ENCODE data around the gene CTRB1.
"Not testable (repeated sequence)": the region's sequence is repeated elsewhere in the genome, so short reads cannot be mapped to it uniquely, and the experiment has no call there.

The CTRB1 gene

DNA sequence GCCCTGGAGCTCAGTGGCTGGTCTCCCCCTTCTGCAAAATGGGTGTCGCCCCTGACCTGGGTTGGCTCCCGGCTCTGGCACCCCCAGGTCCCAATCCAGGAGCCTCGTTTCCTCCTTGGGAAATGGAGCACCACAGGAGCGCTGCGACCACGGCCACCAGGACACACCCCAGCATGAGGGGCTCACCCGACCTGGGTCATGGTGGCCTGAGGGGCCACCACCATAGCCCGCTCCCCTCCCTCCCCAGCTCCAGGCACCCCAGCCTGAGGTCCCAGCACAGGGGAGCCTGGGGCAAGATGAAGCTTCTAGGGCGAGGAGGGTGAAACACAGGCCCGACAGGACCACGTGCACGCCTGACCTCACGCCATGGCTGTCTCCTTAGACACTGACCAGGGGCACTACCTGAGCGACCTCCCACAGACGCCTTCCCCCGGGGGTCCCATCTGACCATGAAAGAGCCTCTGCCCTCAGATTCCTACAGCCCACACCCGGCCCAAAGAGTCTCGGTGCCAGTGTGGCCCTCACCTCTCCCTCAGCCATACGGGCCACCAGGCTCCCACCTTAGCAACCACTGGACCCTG lies 20.8 kb downstream of the CTRB1 start:
- no peak for TF ChIP-seq CTCF (conservative IDR thresholded peaks at IDR 0.05; ENCODE audit: low read depth, low read length)
- no peak overlapping the region for H3K4me3 ChIP-seq (ENCODE audit: low read length)
- no peak for DNase-seq (ENCODE audit: low read depth)

- not testable (repeated sequence) for DNase-seq (ENCODE audit: low read depth); H3K4me3 ChIP-seq (ENCODE audit: low read length)
These were observed 21.8 kb downstream of the CTRB1 start for GRCh38 chr16:75240633-75241032.

DNA sequence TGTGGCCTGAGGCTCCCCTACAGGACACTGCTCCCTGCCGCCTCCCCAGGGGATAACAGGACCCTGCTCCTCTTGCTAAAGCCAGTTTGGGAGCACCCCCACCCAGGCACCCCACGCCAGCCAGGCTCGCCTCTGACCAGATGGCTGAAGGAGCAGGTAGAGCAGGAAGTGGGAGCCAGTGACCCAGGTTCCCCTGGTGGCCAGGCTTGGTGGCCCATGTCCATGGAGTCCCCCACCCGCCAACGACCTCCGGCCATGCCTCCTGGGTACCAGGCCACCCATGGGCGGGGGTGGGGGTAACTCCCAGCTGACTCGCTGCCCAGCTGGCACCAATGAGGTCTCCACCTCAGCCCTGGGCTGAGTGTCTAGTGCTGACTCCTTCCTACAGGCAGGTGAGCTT lies 22.6 kb downstream of the CTRB1 start:
- H3K4me3 ChIP-seq (ENCODE audit: low read length) = no peak overlapping the region
- no peak for TF ChIP-seq CTCF (conservative IDR thresholded peaks at IDR 0.05; ENCODE audit: low read depth, low read length)
- DNase-seq (ENCODE audit: low read depth) = no peak

DNA sequence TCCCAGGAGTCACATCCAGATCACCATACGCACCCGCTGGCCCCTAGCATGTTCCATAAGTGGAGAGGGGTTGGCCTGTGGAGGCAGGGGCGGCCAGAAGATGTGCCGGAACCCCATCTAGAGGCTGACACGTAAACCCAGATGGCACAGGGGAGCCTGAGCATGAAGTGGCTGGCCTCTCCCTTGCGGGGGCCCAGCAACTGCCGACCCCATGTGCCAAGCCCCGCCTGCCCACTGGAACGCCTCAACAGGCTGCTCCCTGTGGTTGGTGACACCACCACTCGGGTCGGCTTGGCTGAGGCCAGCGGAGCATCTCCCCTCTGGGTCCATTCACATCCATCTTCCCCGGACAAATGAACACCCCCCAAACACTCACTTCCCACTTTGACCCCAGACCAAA lies 23.2 kb downstream of the CTRB1 start:
- no peak overlapping the region for H3K4me3 ChIP-seq (ENCODE audit: low read length)

DNA sequence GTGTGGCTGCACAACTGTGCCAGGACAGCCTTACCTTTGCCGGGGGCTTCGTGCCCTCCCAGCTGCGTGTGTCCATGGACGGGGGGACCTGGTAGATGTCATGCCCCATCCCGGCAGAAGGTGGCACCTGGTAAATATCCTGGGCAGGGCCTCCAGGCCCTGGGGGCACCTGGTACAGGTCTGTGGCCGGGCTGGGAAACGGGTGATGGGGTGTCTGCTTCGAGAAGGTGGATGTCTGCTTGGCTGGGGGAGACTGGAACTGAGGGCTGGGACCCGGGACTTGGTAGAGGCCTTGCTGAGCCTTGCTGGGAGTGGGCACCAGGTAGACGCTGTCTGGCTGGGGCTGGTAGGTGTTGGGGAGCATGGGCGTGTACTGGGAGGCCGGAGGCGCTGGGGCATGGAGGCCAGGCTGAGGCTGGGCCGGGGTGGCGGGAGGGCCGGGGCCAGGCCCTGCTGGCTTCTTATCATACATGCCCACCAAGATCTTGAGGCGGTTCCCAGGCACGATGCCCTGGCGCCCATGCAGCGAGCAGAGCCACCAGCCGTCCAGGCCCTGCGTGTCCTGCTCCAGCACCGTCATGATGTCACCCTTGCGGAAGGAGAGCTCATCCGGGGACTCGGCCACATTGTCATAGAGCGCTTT lies 23.8 kb downstream of the CTRB1 start:
- DNase-seq (ENCODE audit: low read depth); H3K4me3 ChIP-seq (ENCODE audit: low read length): not testable (repeated sequence)

More for the DNA sequence above, 23.2 kb downstream of the CTRB1 start:
- no peak for TF ChIP-seq CTCF (conservative IDR thresholded peaks at IDR 0.05; ENCODE audit: low read depth, low read length)
- DNase-seq (ENCODE audit: low read depth) = no peak

- DNase-seq (ENCODE audit: low read depth) = no peak
- no peak for TF ChIP-seq CTCF (conservative IDR thresholded peaks at IDR 0.05; ENCODE audit: low read depth, low read length)
- no peak overlapping the region for H3K4me3 ChIP-seq (ENCODE audit: low read length)
These were observed 25.0 kb downstream of the CTRB1 start for GRCh38 chr16:75243667-75244224.

GRCh38 chr16:75244225-75244809 lies 25.5 kb downstream of the CTRB1 start:
- H3K4me3 ChIP-seq (ENCODE audit: low read length) = no peak overlapping the region
- no peak for TF ChIP-seq CTCF (conservative IDR thresholded peaks at IDR 0.05; ENCODE audit: low read depth, low read length)
- no peak for DNase-seq (ENCODE audit: low read depth)

Measured in retinal pigment epithelial cell (primary cell).